BLaER1 treated with 17β-estradiol and CSF1 and Interleukin-3, amounts not matched to agents 10 nM and 100 nM (cell line): ENCODE data around the gene GRID1.
A peak's percentile ranks its signal among the peaks of the same experiment; 100 is the strongest.
"Not testable (repeated sequence)": the region's sequence is repeated elsewhere in the genome, so short reads cannot be mapped to it uniquely, and the experiment has no call there.

Experiments used
- H3K27ac ChIP-seq, 11 experiments: shearing (Covaris generic); formaldehyde crosslinking; 2 replicates each; pipeline ENCODE4 v1.8.1; 2022
- H3K27me3 ChIP-seq, 11 experiments: shearing (Covaris generic); formaldehyde crosslinking; 2 replicates each; pipeline ENCODE4 v1.8.1; 2022
- H3K36me3 ChIP-seq, 11 experiments: shearing (Covaris generic); formaldehyde crosslinking; 2 replicates each; pipeline ENCODE4 v1.8.1; 2022
- H3K4me1 ChIP-seq, 10 experiments: shearing (Covaris generic); formaldehyde crosslinking; 2 replicates each; pipeline ENCODE4 v1.8.1; 2022
- H3K4me2 ChIP-seq, 11 experiments: shearing (Covaris generic); formaldehyde crosslinking; 2 replicates each; pipeline ENCODE4 v1.8.1; 2022
- H3K4me3 ChIP-seq, 10 experiments: shearing (Covaris generic); formaldehyde crosslinking; 2 replicates each; pipeline ENCODE4 v1.8.1; 2022
- H3K9ac ChIP-seq, 11 experiments: shearing (Covaris generic); formaldehyde crosslinking; 2 replicates each; pipeline ENCODE4 v1.8.1; 2022
- H3K9me3 ChIP-seq, 11 experiments: shearing (Covaris generic); formaldehyde crosslinking; replicated peaks in 1 of 11; 2 replicates each; pipeline ENCODE4 v1.8.1; 2022
- H4K20me1 ChIP-seq, 11 experiments: shearing (Covaris generic); formaldehyde crosslinking; 2 replicates each; pipeline ENCODE4 v1.8.1; 2022
- Cebpa-rat ChIP-seq, 11 experiments: shearing (Covaris generic); IDR thresholded peaks; 2 replicates each; pipeline ENCODE4 v1.8.1; 2022

The GRID1 gene

GRCh38 chr10:86033581-86033980, 333.0 kb downstream of the GRID1 start:
- Histone ChIP-seq H3K9ac (no peak overlapping the region), H3K4me1 (no peaks in the 10 kb centered on the region), H3K9me3 (peaks cover 35 to 37% (median 36%) of the 10 kb centered on the region in 11 experiments), H3K4me3 (no peak overlapping the region), H3K27me3 (no peaks in the 10 kb centered on the region), H3K27ac (no peak overlapping the region), H3K4me2 (no peak overlapping the region), H3K36me3 (no peaks in the 10 kb centered on the region), H4K20me1 (no peaks in the 10 kb centered on the region)
- TF ChIP-seq Cebpa-rat (IDR thresholded peaks at IDR 0.05), result no peak

DNA sequence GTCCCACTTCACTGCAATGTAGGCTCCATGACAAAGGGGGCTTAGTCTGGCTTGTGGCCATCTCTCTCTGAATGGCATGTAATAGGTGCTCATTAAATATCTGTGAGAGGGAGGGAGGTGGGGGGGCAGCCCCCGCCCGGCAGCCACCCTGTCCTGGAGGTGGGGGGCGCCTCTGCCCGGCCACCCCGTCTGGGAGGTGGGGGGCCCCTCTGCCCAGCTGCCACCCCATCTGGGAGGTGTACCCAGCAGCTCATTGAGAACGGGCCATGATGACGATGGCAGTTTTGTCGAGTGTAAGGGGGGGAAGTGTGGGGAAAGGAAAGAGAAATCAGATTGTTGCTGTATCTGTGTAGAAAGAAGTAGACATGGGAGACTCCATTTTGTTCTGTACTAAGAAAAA, 334.5 kb downstream of the GRID1 start:
- not testable (repeated sequence) for H3K27ac ChIP-seq
- H3K9me3 ChIP-seq, result peaks cover 36 to 50% (median 49%) of the 10 kb centered on the region in 11 experiments

GRCh38 chr10:86030312-86030711, 336.3 kb downstream of the GRID1 start:
- peaks cover 0 to 1% (median 0%) of the 10 kb centered on the region in 10 experiments; a peak in 1 of 20 replicates for H3K4me1 ChIP-seq
- no peak overlapping the region for H3K4me3 ChIP-seq
- no peaks in the 10 kb centered on the region for H3K27me3 ChIP-seq
- H4K20me1 ChIP-seq, result no peaks in the 10 kb centered on the region
- peaks cover 36 to 54% (median 49%) of the 10 kb centered on the region in 11 experiments for H3K9me3 ChIP-seq
- H3K9ac ChIP-seq, result no peak overlapping the region
- no peaks in the 10 kb centered on the region for H3K36me3 ChIP-seq
- H3K27ac ChIP-seq, result no peak overlapping the region
- TF ChIP-seq Cebpa-rat (IDR thresholded peaks at IDR 0.05), result no peak
- no peak overlapping the region for H3K4me2 ChIP-seq

More for the DNA sequence above, 334.5 kb downstream of the GRID1 start:
- not testable (repeated sequence) for H3K9ac ChIP-seq, H3K27me3 ChIP-seq, H3K36me3 ChIP-seq, H4K20me1 ChIP-seq, H3K4me2 ChIP-seq, H3K4me1 ChIP-seq, H3K4me3 ChIP-seq

DNA sequence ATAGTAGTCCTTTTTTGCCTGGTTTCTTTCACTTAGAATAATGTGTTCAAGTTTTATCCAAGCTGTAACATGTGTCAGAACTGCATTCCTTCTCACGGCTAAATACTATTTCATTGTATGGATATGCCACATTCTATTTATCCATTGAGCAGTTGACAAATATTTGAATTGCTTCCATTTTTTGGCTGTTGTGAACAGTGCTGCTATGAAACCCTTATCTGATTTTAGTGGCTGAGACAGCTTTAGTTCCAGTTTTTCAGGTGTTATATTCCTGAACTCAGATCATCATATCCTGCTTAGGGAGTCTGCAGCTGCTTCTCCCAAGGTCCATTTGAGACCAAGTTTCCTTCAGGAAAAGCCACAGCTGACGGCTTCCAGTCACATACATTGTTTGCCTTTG, 339.2 kb downstream of the GRID1 start:
- no peaks in the 10 kb centered on the region for H3K36me3 ChIP-seq
- H3K27me3 ChIP-seq, result no peaks in the 10 kb centered on the region
- H3K4me2 ChIP-seq, result no peak overlapping the region
- no peak for TF ChIP-seq Cebpa-rat (IDR thresholded peaks at IDR 0.05)
- no peak overlapping the region for H3K9ac ChIP-seq
- H3K9me3 ChIP-seq, result peaks cover 36 to 54% (median 49%) of the 10 kb centered on the region in 11 experiments
- no peak overlapping the region for H3K27ac ChIP-seq
- peaks cover 0 to 27% (median 16%) of the 10 kb centered on the region in 10 experiments; a peak in 12 of 20 replicates for H3K4me1 ChIP-seq
- no peak overlapping the region for H3K4me3 ChIP-seq
- H4K20me1 ChIP-seq, result no peaks in the 10 kb centered on the region

DNA sequence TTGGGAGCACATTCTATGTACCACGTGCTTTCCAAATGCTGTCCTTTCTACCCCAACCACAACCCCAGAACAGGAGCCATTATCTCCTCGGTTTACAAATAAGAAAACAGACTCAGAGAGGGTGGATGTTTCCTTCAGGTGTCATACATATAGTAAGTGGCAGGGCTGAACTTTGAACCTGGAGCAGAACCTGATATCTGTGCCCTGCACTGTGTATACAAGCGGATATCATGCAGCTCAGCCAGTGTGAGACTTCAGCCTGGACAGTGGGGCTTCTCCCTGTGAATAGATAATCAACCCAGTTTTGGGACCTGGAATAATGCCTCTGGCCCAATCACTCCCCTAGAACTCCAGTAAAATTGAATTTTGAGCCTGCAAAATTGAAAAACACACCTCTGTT, 341.1 kb downstream of the GRID1 start:
- TF ChIP-seq Cebpa-rat (IDR thresholded peaks at IDR 0.05), result no peak
- Histone ChIP-seq H3K4me1 (peaks cover under 1 to 40% (median 28%) of the 10 kb centered on the region in 10 experiments; a peak in 16 of 20 replicates), H3K4me2 (peak overlapping the region in 3 of 11 experiments; percentile 48 to 64 (median 63); a peak in 4 of 22 replicates), H3K9me3 (peaks cover 19 to 37% (median 32%) of the 10 kb centered on the region in 11 experiments), H4K20me1 (no peaks in the 10 kb centered on the region), H3K27ac (no peak overlapping the region), H3K36me3 (no peaks in the 10 kb centered on the region), H3K4me3 (no peak overlapping the region), H3K9ac (no peak overlapping the region), H3K27me3 (no peaks in the 10 kb centered on the region)

- Histone ChIP-seq H3K4me1 (peaks cover 9 to 50% (median 38%) of the 10 kb centered on the region in 10 experiments; a peak in 17 of 20 replicates), H3K36me3 (no peaks in the 10 kb centered on the region), H3K4me3 (no peak overlapping the region), H4K20me1 (no peaks in the 10 kb centered on the region), H3K9ac (no peak overlapping the region), H3K27ac (no peak overlapping the region), H3K27me3 (no peaks in the 10 kb centered on the region), H3K4me2 (peak overlapping the region in 8 of 11 experiments; percentile 16 to 64 (median 42); a peak in 14 of 22 replicates), H3K9me3 (peaks cover 8 to 27% (median 22%) of the 10 kb centered on the region in 11 experiments)
- no peak for TF ChIP-seq Cebpa-rat (IDR thresholded peaks at IDR 0.05)
These were observed 342.1 kb downstream of the GRID1 start for GRCh38 chr10:86024281-86025041.

DNA sequence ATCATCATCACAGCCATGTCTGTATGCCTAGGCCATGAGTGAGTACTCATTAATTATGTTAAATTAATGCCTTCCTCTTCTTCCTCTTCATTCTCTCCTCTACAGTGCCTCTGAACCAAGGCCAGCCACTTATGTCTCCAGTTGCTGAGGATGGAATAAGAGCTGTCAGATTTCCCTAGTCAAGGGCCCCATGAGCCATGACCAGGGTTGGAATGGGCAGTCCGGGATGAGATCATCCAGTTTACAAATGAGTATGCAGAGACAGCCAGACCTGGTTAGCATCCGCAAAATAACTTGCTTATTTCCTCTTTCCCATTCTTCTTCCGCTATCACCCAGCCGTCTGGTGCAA, 342.7 kb downstream of the GRID1 start:
- H3K36me3 ChIP-seq, result no peaks in the 10 kb centered on the region
- H3K4me3 ChIP-seq, result no peak overlapping the region
- H3K27ac ChIP-seq, result no peak overlapping the region
- H4K20me1 ChIP-seq, result no peaks in the 10 kb centered on the region
- H3K4me1 ChIP-seq, result peaks cover 14 to 56% (median 44%) of the 10 kb centered on the region in 10 experiments; a peak in 19 of 20 replicates
- no peaks in the 10 kb centered on the region for H3K27me3 ChIP-seq
- H3K9me3 ChIP-seq, result peaks cover 3 to 21% (median 16%) of the 10 kb centered on the region in 11 experiments; a peak in 21 of 22 replicates
- TF ChIP-seq Cebpa-rat (IDR thresholded peaks at IDR 0.05), result no peak
- H3K4me2 ChIP-seq, result peak overlapping the region in 8 of 11 experiments; percentile 16 to 64 (median 42); a peak in 12 of 22 replicates
- no peak overlapping the region for H3K9ac ChIP-seq

- Histone ChIP-seq H3K4me2 (peak overlapping the region in 8 of 11 experiments; percentile 16 to 64 (median 42); a peak in 6 of 22 replicates), H3K4me3 (no peak overlapping the region), H3K9me3 (peaks cover 0 to 15% (median 11%) of the 10 kb centered on the region in 11 experiments; a peak in 11 of 22 replicates), H3K27me3 (no peaks in the 10 kb centered on the region), H3K4me1 (peaks cover 19 to 62% (median 49%) of the 10 kb centered on the region in 10 experiments), H3K27ac (no peak overlapping the region), H4K20me1 (no peaks in the 10 kb centered on the region), H3K36me3 (no peaks in the 10 kb centered on the region), H3K9ac (no peak overlapping the region)
- no peak for TF ChIP-seq Cebpa-rat (IDR thresholded peaks at IDR 0.05)
These were observed 343.3 kb downstream of the GRID1 start for GRCh38 chr10:86023336-86023735.

- peak overlapping the region in 4 of 11 experiments; percentile 34 to 64 (median 52); a peak in 2 of 22 replicates for H3K4me2 ChIP-seq
- peaks cover 24 to 66% (median 54%) of the 10 kb centered on the region in 10 experiments for H3K4me1 ChIP-seq
- no peaks in the 10 kb centered on the region for H3K36me3 ChIP-seq
These were observed 343.7 kb downstream of the GRID1 start for GRCh38 chr10:86022906-86023305.

More at GRCh38 chr10:86022906-86023305, 343.7 kb downstream of the GRID1 start:
- peaks cover 0 to 13% (median 7%) of the 10 kb centered on the region in 11 experiments; a peak in 6 of 22 replicates for H3K9me3 ChIP-seq
- H3K27ac ChIP-seq, result no peak overlapping the region
- H4K20me1 ChIP-seq, result no peaks in the 10 kb centered on the region
- no peak overlapping the region for H3K4me3 ChIP-seq
- TF ChIP-seq Cebpa-rat (IDR thresholded peaks at IDR 0.05), result no peak
- H3K9ac ChIP-seq, result no peak overlapping the region
- no peaks in the 10 kb centered on the region for H3K27me3 ChIP-seq
